ENCODE data around the gene MACROD1.

DNA sequence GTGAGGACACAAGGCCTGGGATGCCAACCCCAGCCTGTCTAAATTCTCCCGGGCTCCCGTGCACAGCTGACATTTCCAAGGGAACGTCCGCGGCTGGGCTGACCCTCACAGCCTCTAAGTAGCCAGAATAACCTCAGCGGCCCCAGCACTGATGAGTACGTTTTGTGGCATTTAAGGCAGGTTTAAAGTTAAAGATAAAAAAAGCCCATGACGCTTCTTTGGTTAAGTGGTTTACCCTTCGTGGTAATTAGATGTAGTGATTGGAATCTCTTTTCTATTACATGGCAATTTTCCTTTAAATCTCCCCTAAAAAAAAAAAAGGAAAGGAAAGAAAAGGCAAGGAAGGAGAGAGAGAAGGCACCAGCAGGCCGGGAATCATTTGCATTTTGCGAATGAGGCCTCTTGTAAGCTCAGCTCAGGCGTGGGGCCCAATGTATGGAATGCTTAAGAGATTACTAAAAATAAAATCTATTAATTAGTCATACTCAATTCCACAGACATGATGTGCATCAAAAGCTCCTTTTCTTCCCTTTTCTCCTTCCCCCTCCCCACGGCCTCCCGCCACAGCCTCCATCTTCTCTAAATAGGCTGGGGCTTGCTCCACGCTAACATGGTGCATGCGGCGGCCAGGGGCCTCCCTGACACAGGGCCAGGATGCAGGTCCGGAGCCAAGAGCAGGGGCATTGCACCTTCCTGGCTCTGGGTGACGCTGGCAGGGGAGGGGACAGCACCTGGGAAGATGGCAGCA lies 44.1 kb downstream of the MACROD1 start:
- TF ChIP-seq CEBPB (IDR thresholded peaks at IDR 0.05), result no peak
- no peak for TF ChIP-seq TAF1 (IDR thresholded peaks at IDR 0.05; ENCODE audit: low read depth)

All from Ishikawa (cell line).